Spleen (tissue), 7 donors: ENCODE results near the gene ATP13A1.

Experiments
- CTCF ChIP-seq, 11 experiments: fragments of 200-600 bp in 7 of 11; fragments of 450-650 bp in 4 of 11; sonication (generic) in 4 of 11; IDR thresholded peaks in 8 of 11; conservative IDR thresholded peaks in 3 of 11; 1 replicate in 7 of 11; 2 replicates in 4 of 11; pipeline versions ENCODE4 v1.4.0 to v1.8.0; 2016 to 2021; ENCODE audit warnings: antibody characterized with exemption in 11 of 11, inconsistent platforms in 4 of 11, mild to moderate bottlenecking in 1 of 11
- POLR2AphosphoS5 ChIP-seq, 3 donors: sonication (generic); formaldehyde crosslinking; IDR thresholded peaks; one replicate each; pipeline ENCODE4 v1.5.1; 2017; ENCODE audit warnings: antibody characterized with exemption in 3 of 3
- donor health status: DM: no; HTN: no; CAD: no; lungs with moderate emphysema.
- donor health status: DM: no; HTN: no; CAD: no.
- donor health status: DM: no; HTN: no; CAD: no.

GRCh38 chr19:19686580-19686979 lies 23.1 kb upstream of the ATP13A1 start:
- TF ChIP-seq CTCF (IDR thresholded peaks at IDR 0.05 in 8 of 11, conservative IDR thresholded peaks at IDR 0.05 in 3 of 11) (no peak), POLR2AphosphoS5 (IDR thresholded peaks at IDR 0.05) (no peak)
